HepG2 (cell line): ENCODE data around the gene LGALS3. TPM values are rescaled to one million over a fixed set of nuclear protein-coding genes. Genes with fewer than 3 reads are reported as not detected.

Source experiments
- ATAC-seq: fragments of 200-7000 bp; cut with Tn5 transposase; 3 replicates; pipeline ENCODE4 v1.9.1; 2020; ENCODE audit warnings: mild to moderate bottlenecking, moderate library complexity
- BruUV-seq: library from RNA; stranded (reverse); fragments of 400-500 nt; replicated peaks from 2 replicates; lab custom pipeline; 2021; lab: Mats Ljungman, UMichigan
- CTCF ChIA-PET: fragments of 300-600 bp; formaldehyde crosslinking; extraction: SDS; loops from one replicate; lab custom pipeline; 2021; ENCODE audit warnings: low total read pairs, inconsistent platforms, low intra/inter-chr PET ratio; lab: Yijun Ruan, JAX
- POLR2A ChIA-PET: fragments of 350-600 bp; sonication (Branson Sonifier 250); formaldehyde crosslinking; loops from one replicate; lab custom pipeline; 2020; ENCODE audit warnings: antibody characterized with exemption, inconsistent platforms; lab: Yijun Ruan, JAX
- DNase-seq: peaks from one replicate; pipeline ENCODE4 v3.0.0-alpha.2; 2015; ENCODE audit warnings: low spot score
- FAIRE-seq: peaks from 3 replicates; lab custom pipeline; 2011; peaks lifted over from hg19 to GRCh38; lab: Jason Lieb, UNC
- H2AFZ ChIP-seq: one replicate; pipeline ENCODE4 v1.6.1; 2011; ENCODE audit warnings: low read length, inconsistent platforms
- H3K27ac ChIP-seq: fragments of 300-600 bp; 3 replicates; pipeline ENCODE4 v1.8.0; 2011; ENCODE audit warnings: mixed run types, mild to moderate bottlenecking, mixed read lengths, low read length, inconsistent platforms; ENCODE audit not compliant: insufficient read depth; ENCODE audit errors: extremely low read length
- H3K27me3 ChIP-seq, 2 experiments: fragments of 200-600 bp in 1 of 2; 2 replicates in 1 of 2; 3 replicates in 1 of 2; pipeline versions ENCODE4 v1.6.0 to v1.8.0; 2011; ENCODE audit warnings: low read length in 2 of 2, mild to moderate bottlenecking in 2 of 2, moderate library complexity in 2 of 2, inconsistent platforms in 1 of 2; ENCODE audit not compliant: insufficient read depth in 2 of 2, control insufficient read depth in 1 of 2
- H3K36me3 ChIP-seq, 2 experiments: fragments of 200-600 bp in 1 of 2; replicated peaks in 1 of 2; 2 replicates in 1 of 2; 3 replicates in 1 of 2; pipeline versions ENCODE4 v1.5.1 to v1.8.0; 2011; ENCODE audit warnings: low read length in 2 of 2, inconsistent platforms in 1 of 2; ENCODE audit not compliant: insufficient read depth in 2 of 2, control insufficient read depth in 1 of 2
- H3K4me1 ChIP-seq: 2 replicates; pipeline ENCODE4 v1.5.1; 2012; ENCODE audit warnings: low read length, inconsistent platforms; ENCODE audit not compliant: insufficient read depth
- H3K4me2 ChIP-seq: 2 replicates; pipeline ENCODE4 v1.6.0; 2011; ENCODE audit warnings: low read depth, low read length, inconsistent platforms
- H3K4me3 ChIP-seq, 3 experiments: fragments of 200-600 bp in 1 of 3; sonication (generic), shearing (Covaris generic) in 1 of 3; replicated peaks in 1 of 3; 2 replicates each; pipeline ENCODE4 v1.5.1; 2011 to 2016; ENCODE audit warnings: low read length in 3 of 3, inconsistent platforms in 2 of 3, low read depth in 2 of 3, mild to moderate bottlenecking in 2 of 3, control low read depth in 1 of 3, mixed read lengths in 1 of 3; ENCODE audit not compliant: insufficient read depth in 1 of 3
- H3K79me2 ChIP-seq: one replicate; pipeline ENCODE4 v1.6.1; 2011; ENCODE audit warnings: low read length, inconsistent platforms; ENCODE audit not compliant: insufficient read depth
- H3K9ac ChIP-seq: 2 replicates; pipeline ENCODE4 v1.6.0; 2011; ENCODE audit warnings: mild to moderate bottlenecking, low read depth, low read length, inconsistent platforms; ENCODE audit not compliant: insufficient read depth
- H3K9me3 ChIP-seq: 2 replicates; pipeline ENCODE4 v1.5.1; 2012; ENCODE audit warnings: mild to moderate bottlenecking, low read length
- H4K20me1 ChIP-seq: 2 replicates; pipeline ENCODE4 v1.6.0; 2011; ENCODE audit warnings: inconsistent platforms, mild to moderate bottlenecking, low read length, moderate library complexity; ENCODE audit not compliant: insufficient read depth
- FLYWCH1 ChIP-seq: sonication (generic); formaldehyde crosslinking; IDR thresholded peaks from 2 replicates; pipeline ENCODE4 v1.8.1; 2023; ENCODE audit warnings: mild to moderate bottlenecking, missing genetic modification reagents
- KLF15 ChIP-seq: sonication (generic); formaldehyde crosslinking; IDR thresholded peaks from 2 replicates; pipeline ENCODE4 v1.8.1; 2023; ENCODE audit warnings: borderline replicate concordance, mild to moderate bottlenecking, inconsistent platforms, missing genetic modification reagents, mixed read lengths
- ZNF550 ChIP-seq: sonication (generic); formaldehyde crosslinking; IDR thresholded peaks from 2 replicates; pipeline ENCODE4 v1.4.0; 2020; ENCODE audit warnings: mild to moderate bottlenecking, missing genetic modification reagents, borderline replicate concordance
- ZNF687 ChIP-seq: sonication (generic); formaldehyde crosslinking; IDR thresholded peaks from 2 replicates; pipeline ENCODE4 v1.5.1; 2020; ENCODE audit warnings: mild to moderate bottlenecking, missing genetic modification reagents, moderate library complexity
- WGBS: methylation state at CpG from one replicate; pipeline ENCODE4 v1.1.6; 2017; ENCODE audit warnings: low lambda C conversion rate; 5-methylcytosine and 5-hydroxymethylcytosine counted together
- in situ Hi-C: cut with HindIII; loops from 2 replicates; pipeline ENCODE4 v1.10.0; 2017; ENCODE audit warnings: low pct_unique_long_range_greater_than_20kb; ENCODE audit not compliant: extremely low pct_ligation_motif_present
- intact Hi-C: fragments of 100-400 bp; cut with micrococcal nuclease; formaldehyde crosslinking; loops from one replicate; pipeline ENCODE4 v1.10.0; 2022; ENCODE audit not compliant: unreplicated experiment
- polyA plus RNA-seq, 8 experiments: library from polyadenylated mRNA; depleted of rRNA in 3 of 8; stranded (reverse) in 7 of 8; unstranded in 1 of 8; fragments of >200 nt; fragmentation: Illumina TruSeq in 4 of 8; extraction: Trizol in 4 of 8; gene quantifications; 2 replicates each; pipeline versions ENCODE4 v1.2.1 to v1.2.3, GENCODE V29; 2011 to 2016; ENCODE audit warnings: low read depth in 4 of 8, missing spikeins in 1 of 8, mixed read lengths in 1 of 8; ENCODE audit not compliant: insufficient read depth in 1 of 8
- total RNA-seq, 5 experiments: library from RNA; depleted of rRNA; stranded (reverse); fragments of >200 nt; fragmentation: Illumina TruSeq; extraction: Trizol; gene quantifications; 2 replicates each; pipeline ENCODE4 v1.2.3, GENCODE V29; 2016; ENCODE audit warnings: low read depth in 1 of 5

LGALS3 gene
- total and polyA plus RNA-seq, 2 of the 13 experiments (the other 11 are each of a cell fraction or from before 2014, with no cell fraction given), result 5.0 to 97.4 TPM

- peaks cover 1 to 66% of the 10 kb centered on the region in 2 experiments for H3K36me3 ChIP-seq
- FAIRE-seq (no peak), ATAC-seq (no peak), DNase-seq (no peak)
- intact Hi-C loops, result no loop called here
- no peak overlapping the region for H3K9ac ChIP-seq
- TF ChIP-seq ZNF687 (CRISPR knock-in tag) (no peak), KLF15 (CRISPR knock-in tag) (no peak), FLYWCH1 (no peak), ZNF550 (no peak)
- WGBS, result 91% methylated on average over 1 of the region's 1 CpG
- no peak overlapping the region for H3K4me3 ChIP-seq
- no peaks in the 10 kb centered on the region for H3K9me3 ChIP-seq
- no peaks in the 10 kb centered on the region for H3K4me1 ChIP-seq
- in situ Hi-C loops, result no loop called here
- ChIA-PET CTCF (no interaction called here), POLR2A (interaction anchor here (0.7 kb wide), 1 partner anchor 49 kb away, joined by 3 read pairs; no protein-coding TSS in a partner anchor)
- H3K27me3 ChIP-seq, result no peaks in the 10 kb centered on the region
- H3K27ac ChIP-seq, result no peak overlapping the region
- no peak overlapping the region for H3K4me2 ChIP-seq
- H4K20me1 ChIP-seq, result no peaks in the 10 kb centered on the region
- no TSS peak for BruUV-seq
- no peak overlapping the region for H2AFZ ChIP-seq
- no peaks in the 10 kb centered on the region for H3K79me2 ChIP-seq
Measured at GRCh38 chr14:55152052-55152753, 23.2 kb downstream of the LGALS3 start.
